ENCODE measurements around the gene CCDC146. TPM values are rescaled to one million over a fixed set of nuclear protein-coding genes. Genes with fewer than 3 reads are reported as not detected.

CCDC146 gene
- total and polyA plus RNA-seq, 2 of the 8 experiments (the other 6 are each of a cell fraction or from before 2014, with no cell fraction given) = 0.88 to 2.4 TPM

- Histone ChIP-seq H3K4me1 (replicated peaks in 1 of 4; ENCODE audit: control insufficient read depth in 3 of 4, insufficient read depth in 4 of 4, low read length in 3 of 4) (peaks cover 0 to 10% (median 1%) of the 10 kb centered on the region in 4 experiments; a peak in 3 of 7 replicates), H3K27ac (ENCODE audit: low read depth, low read length) (no peak overlapping the region), H3K4me2 (ENCODE audit: insufficient read depth in 1 of 2, low read depth in 2 of 2, low read length in 2 of 2) (no peak overlapping the region), H2BK12ac (ENCODE audit: low read depth, low read length) (no peak overlapping the region), H4K5ac (ENCODE audit: insufficient read length, low read depth, low read length) (no peak overlapping the region), H2BK15ac (ENCODE audit: low read length) (no peak overlapping the region), H4K91ac (replicated peaks; ENCODE audit: insufficient read length, low read length) (no peak overlapping the region), H4K20me1 (replicated peaks in 1 of 2; ENCODE audit: control insufficient read depth in 1 of 2, insufficient read depth in 2 of 2, low read length in 2 of 2) (no peaks in the 10 kb centered on the region), H3K79me1 (ENCODE audit: low read depth, low read length) (no peaks in the 10 kb centered on the region), H3K4me3 (ENCODE audit: extremely low read depth in 1 of 4, insufficient read depth in 2 of 4, low read depth in 3 of 4, low read length in 4 of 4) (no peak overlapping the region), H3K18ac (ENCODE audit: extremely low read depth, low read length) (no peak overlapping the region), H3K4ac (replicated peaks; ENCODE audit: insufficient read length, low read depth, low read length) (no peak overlapping the region), H3K23ac (ENCODE audit: insufficient read length) (no peak overlapping the region), H2BK20ac (ENCODE audit: low read length) (no peak overlapping the region), H2BK5ac (ENCODE audit: low read depth, low read length) (no peak overlapping the region), H2AFZ (ENCODE audit: low read length) (no peak overlapping the region), H3K9ac (replicated peaks in 1 of 4; ENCODE audit: extremely low read depth in 1 of 4, low read depth in 3 of 4, low read length in 3 of 4) (no peak overlapping the region), H3K36me3 (ENCODE audit: control insufficient read depth in 2 of 4, insufficient read depth in 4 of 4, low read length in 3 of 4) (no peaks in the 10 kb centered on the region), H3K23me2 (ENCODE audit: low read depth, low read length) (no peaks in the 10 kb centered on the region), H3K9me3 (ENCODE audit: insufficient read depth in 2 of 2, low read depth in 1 of 2, low read length in 1 of 2) (no peaks in the 10 kb centered on the region), H3K14ac (ENCODE audit: insufficient read length) (no peak overlapping the region), H4K8ac (ENCODE audit: extremely low read depth, insufficient read depth, low read length) (no peak overlapping the region), H3K56ac (replicated peaks; ENCODE audit: insufficient read length, low read depth, low read length) (no peak overlapping the region), H3K27me3 (replicated peaks in 1 of 4; ENCODE audit: control insufficient read depth in 3 of 4, extremely low read depth in 1 of 4, insufficient read depth in 3 of 4, low read length in 3 of 4) (no peaks in the 10 kb centered on the region; a peak in 1 of 7 replicates), H2AK5ac (ENCODE audit: low read depth, low read length) (no peak overlapping the region), H3K79me2 (ENCODE audit: control insufficient read depth in 1 of 2, insufficient read depth in 2 of 2, low read length in 2 of 2) (no peaks in the 10 kb centered on the region), H2BK120ac (replicated peaks; ENCODE audit: low read depth, low read length) (no peak overlapping the region)
- FAIRE-seq = no peak
- CTCF ChIA-PET (ENCODE audit: partially characterized antibody) = no interaction called here
- whole genome bisulfite sequencing, 2 experiments (ENCODE audit: extremely low coverage in 1 of 2, insufficient coverage in 1 of 2, insufficient read length in 1 of 2, insufficient replicate concordance in 2 of 2, low coverage in 1 of 2, low lambda C conversion rate in 2 of 2, missing lambda C conversion rate in 1 of 2) = 86% methylated on average over 5 of the region's 5 CpGs; no CpG with 5 or more reads in 1 of the 2 experiments
- no peak for DNase-seq (ENCODE audit: low read depth in 1 of 2, low spot score in 2 of 2)
- POLR2A ChIA-PET (ENCODE audit: partially characterized antibody) = no interaction called here
- no peak for TF ChIP-seq EZH2 (IDR thresholded peaks at IDR 0.05; ENCODE audit: low read depth, low read length, severe bottlenecking)
- TF ChIP-seq CBX5 (IDR thresholded peaks at IDR 0.05; ENCODE audit: low read depth, low read length) = no peak
- TF ChIP-seq MAX (IDR thresholded peaks at IDR 0.05) = no peak
- no peak for TF ChIP-seq EP300 (IDR thresholded peaks at IDR 0.05; ENCODE audit: borderline replicate concordance in 1 of 2, low read depth in 2 of 2, low read length in 2 of 2)
- TF ChIP-seq CTCF (IDR thresholded peaks at IDR 0.05; ENCODE audit: control extremely low read depth in 1 of 3, insufficient read depth in 1 of 3, low read depth in 1 of 3, low read length in 3 of 3) = no peak
- TF ChIP-seq KDM5A (IDR thresholded peaks at IDR 0.05; ENCODE audit: low read length) = no peak
- no peak for TF ChIP-seq SP1 (IDR thresholded peaks at IDR 0.05; ENCODE audit: low read depth, low read length)
- TF ChIP-seq TEAD4 (IDR thresholded peaks at IDR 0.05; ENCODE audit: low read depth, low read length) = no peak
- TF ChIP-seq JUN (IDR thresholded peaks at IDR 0.05; ENCODE audit: low read depth, low read length) = no peak
- no peak for TF ChIP-seq SIN3A (conservative IDR thresholded peaks at IDR 0.05 in 1 of 2, IDR thresholded peaks at IDR 0.05 in 1 of 2; ENCODE audit: low read depth in 1 of 2, low read length in 2 of 2)
- TF ChIP-seq EGR1 (IDR thresholded peaks at IDR 0.05; ENCODE audit: borderline replicate concordance, low read depth, low read length) = no peak
- TF ChIP-seq HDAC6 (IDR thresholded peaks at IDR 0.05; ENCODE audit: low read depth, low read length) = no peak
These were observed 188.6 kb downstream of the CCDC146 start for GRCh38 chr7:77310982-77311381.

Data from H1 (cell line).